Mucosa of stomach (tissue), 1 donor: Measurements from ENCODE around the gene TTC8.
"Not testable (repeated sequence)": the region's sequence is repeated elsewhere in the genome, so short reads cannot be mapped to it uniquely, and the experiment has no call there.

ENCODE experiments used
- H3K27me3 ChIP-seq: one replicate; pipeline ENCODE4 v1.7.0; 2013; ENCODE audit warnings: mild to moderate bottlenecking, low read length; ENCODE audit not compliant: control insufficient read depth, insufficient read depth
- H3K36me3 ChIP-seq: one replicate; pipeline ENCODE4 v1.7.0; 2013; ENCODE audit warnings: low read length; ENCODE audit not compliant: control insufficient read depth, insufficient read depth
- H3K4me1 ChIP-seq: one replicate; pipeline ENCODE4 v1.7.0; 2013; ENCODE audit warnings: mild to moderate bottlenecking, low read length; ENCODE audit not compliant: control insufficient read depth, insufficient read depth
- H3K4me3 ChIP-seq: one replicate; pipeline ENCODE4 v1.7.0; 2013; ENCODE audit warnings: low read length
- H3K9ac ChIP-seq: one replicate; pipeline ENCODE4 v1.7.0; 2013; ENCODE audit warnings: mild to moderate bottlenecking, low read length, moderate library complexity
- H3K9me3 ChIP-seq: one replicate; pipeline ENCODE4 v1.7.0; 2013; ENCODE audit warnings: mild to moderate bottlenecking, low read length, moderate library complexity; ENCODE audit not compliant: control insufficient read depth
- donor health status: Pancreatic carcinoma.

TTC8 gene

DNA sequence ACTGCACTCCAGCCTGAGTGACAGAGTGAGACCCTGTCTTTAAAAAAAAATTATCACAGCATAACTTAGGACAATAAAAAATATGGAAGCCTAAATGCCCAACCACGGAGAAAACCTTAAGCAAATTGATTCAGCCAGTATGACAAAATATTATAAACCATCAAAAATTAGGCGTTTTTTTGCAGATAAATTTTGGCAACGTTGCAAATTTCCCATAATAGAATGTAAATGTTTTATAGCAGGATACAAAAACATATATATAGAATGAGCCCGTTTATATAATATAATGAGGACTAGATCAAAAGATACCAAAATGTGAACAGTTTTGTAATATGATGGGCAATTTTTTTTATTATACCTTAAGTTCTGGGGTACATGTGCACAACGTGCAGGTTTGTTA is 24.9 kb upstream of the TTC8 start:
- Histone ChIP-seq H3K9me3 (no peaks in the 10 kb centered on the region), H3K4me3 (no peak overlapping the region), H3K4me1 (no peaks in the 10 kb centered on the region), H3K27me3 (no peaks in the 10 kb centered on the region), H3K36me3 (no peaks in the 10 kb centered on the region), H3K9ac (no peak overlapping the region)

DNA sequence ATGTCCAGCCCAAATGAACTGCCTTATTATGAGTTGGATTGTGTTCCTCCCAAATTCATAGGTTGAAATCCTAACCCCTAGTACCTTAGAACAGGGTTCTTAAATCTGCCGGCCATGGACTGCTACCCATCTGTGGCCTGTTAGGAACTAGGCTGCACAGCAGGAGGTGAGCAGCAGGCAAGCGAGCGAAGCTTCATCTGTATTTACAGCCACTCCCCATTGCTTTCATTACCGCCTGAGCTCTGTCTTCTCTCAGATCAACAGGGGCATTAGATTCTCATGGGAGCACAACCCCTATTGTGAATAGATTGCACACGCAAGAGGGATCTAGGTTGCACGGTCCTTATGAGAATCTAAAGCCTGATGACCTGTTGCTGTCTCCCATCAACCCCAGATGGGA is 21.9 kb upstream of the TTC8 start:
- H3K27me3 ChIP-seq = no peaks in the 10 kb centered on the region
- no peaks in the 10 kb centered on the region for H3K36me3 ChIP-seq
- H3K9me3 ChIP-seq = no peaks in the 10 kb centered on the region
- no peaks in the 10 kb centered on the region for H3K4me1 ChIP-seq
- H3K4me3 ChIP-seq = no peak overlapping the region
- no peak overlapping the region for H3K9ac ChIP-seq

DNA sequence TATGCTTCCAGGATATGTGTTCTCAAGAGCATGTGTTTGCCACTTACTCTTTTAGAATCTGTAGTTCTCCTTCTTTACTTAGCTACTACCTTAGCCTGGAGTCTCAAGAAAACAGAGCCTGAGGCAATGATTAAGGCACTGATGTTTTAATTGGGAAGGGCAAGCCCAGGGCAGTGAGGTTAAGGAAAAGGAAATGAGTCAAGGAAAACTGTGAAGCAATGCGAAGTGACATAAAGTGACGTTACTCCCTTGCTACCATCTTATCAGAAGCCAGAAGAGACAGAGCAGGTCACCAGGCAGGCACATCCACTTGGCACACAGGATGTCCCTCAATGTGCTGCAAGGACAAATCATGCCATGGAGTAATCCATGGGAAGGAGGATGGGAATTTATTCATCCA is 20.4 kb upstream of the TTC8 start:
- H3K9ac ChIP-seq = no peak overlapping the region
- H3K9me3 ChIP-seq = no peaks in the 10 kb centered on the region
- H3K27me3 ChIP-seq = no peaks in the 10 kb centered on the region
- no peaks in the 10 kb centered on the region for H3K4me1 ChIP-seq
- H3K4me3 ChIP-seq = no peak overlapping the region
- no peaks in the 10 kb centered on the region for H3K36me3 ChIP-seq

DNA sequence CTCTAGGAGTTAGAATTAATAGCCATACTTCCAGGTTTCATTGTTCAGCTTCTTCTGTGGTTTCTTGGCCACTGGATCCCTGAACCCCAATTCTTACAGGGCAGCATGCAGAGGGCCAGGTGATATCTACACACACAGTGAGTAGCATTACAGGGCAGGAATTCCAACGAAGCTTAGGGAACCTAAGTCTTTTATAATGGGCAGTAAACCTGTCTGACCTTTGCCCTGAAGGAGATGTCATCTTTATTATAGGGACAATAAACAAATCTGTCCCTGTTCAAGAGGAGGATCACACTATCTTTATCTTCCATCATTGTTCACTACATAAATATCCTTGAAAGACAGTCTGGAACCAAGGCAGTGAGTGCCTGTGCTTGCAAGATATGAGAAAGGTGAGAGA is 20.0 kb upstream of the TTC8 start:
- H3K27me3 ChIP-seq = no peaks in the 10 kb centered on the region
- H3K9ac ChIP-seq = no peak overlapping the region
- no peaks in the 10 kb centered on the region for H3K36me3 ChIP-seq
- no peaks in the 10 kb centered on the region for H3K4me1 ChIP-seq
- H3K9me3 ChIP-seq = no peaks in the 10 kb centered on the region
- H3K4me3 ChIP-seq = no peak overlapping the region

DNA sequence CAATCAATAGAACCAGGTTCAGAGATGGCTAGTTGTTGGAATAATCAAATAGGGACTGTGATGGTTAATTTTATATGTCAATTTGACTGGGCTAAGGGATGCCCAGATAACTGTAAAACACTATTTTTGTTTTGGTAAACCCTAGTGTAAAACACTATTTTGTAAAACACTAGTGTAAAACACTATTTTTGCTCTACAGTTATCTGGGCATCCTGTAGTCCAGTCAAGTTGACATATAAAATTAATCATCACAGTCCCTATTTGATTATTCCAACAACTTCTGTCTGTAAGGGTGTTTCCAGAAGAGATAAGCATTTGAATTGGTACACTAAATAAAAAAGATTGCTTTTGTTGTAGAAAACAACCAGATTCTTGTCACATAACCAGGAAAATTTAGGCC is 16.1 kb upstream of the TTC8 start:
- H3K27me3 ChIP-seq = no peaks in the 10 kb centered on the region

DNA sequence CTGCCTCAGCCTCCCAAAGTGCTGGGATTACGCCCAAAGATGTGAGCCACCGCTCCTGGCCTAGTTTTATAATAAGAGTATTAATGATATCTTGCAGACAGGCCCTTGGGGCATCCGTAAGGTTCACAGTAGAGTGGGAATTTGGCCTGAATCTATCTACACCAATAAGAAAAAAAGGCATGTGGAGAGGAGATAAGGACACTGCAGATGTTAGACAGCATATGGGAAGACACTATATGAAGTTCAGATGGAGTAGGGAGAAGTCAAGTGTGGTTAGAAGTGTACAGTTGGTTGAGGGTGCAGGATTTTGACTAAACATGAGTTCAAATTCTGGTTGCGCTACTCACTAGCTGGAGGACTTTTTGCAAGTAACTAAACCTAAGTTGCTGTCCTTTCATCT is 8.5 kb upstream of the TTC8 start:
- no peaks in the 10 kb centered on the region for H3K27me3 ChIP-seq
- H3K36me3 ChIP-seq = no peaks in the 10 kb centered on the region
- no peaks in the 10 kb centered on the region for H3K4me1 ChIP-seq
- H3K9ac ChIP-seq = no peak overlapping the region
- no peak overlapping the region for H3K4me3 ChIP-seq
- no peaks in the 10 kb centered on the region for H3K9me3 ChIP-seq

More for the DNA sequence above, 16.1 kb upstream of the TTC8 start:
- no peaks in the 10 kb centered on the region for H3K9me3 ChIP-seq
- H3K4me1 ChIP-seq = no peaks in the 10 kb centered on the region
- H3K36me3 ChIP-seq = no peaks in the 10 kb centered on the region
- H3K9ac ChIP-seq = no peak overlapping the region
- H3K4me3 ChIP-seq = no peak overlapping the region

DNA sequence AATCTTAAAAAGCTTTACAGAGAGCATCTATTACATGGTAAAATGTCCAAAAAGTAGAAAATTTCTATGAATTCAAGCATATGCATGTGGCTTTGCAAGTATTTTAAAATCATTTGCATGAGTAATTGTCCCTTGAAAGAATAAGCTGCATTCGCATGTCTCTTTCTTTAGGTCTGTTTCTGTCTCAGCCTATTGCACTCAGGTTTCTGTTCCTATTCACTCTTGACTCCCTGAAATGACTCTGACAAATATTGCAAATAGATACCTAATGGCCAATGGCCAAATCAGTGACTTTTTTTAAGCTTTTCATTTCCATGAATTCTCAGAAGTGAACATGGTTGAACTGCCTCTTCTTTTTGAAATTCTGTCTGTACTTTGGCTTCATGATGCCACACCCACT is 6.4 kb upstream of the TTC8 start:
- Histone ChIP-seq H3K36me3 (no peaks in the 10 kb centered on the region), H3K9ac (no peak overlapping the region), H3K4me1 (no peaks in the 10 kb centered on the region), H3K27me3 (no peaks in the 10 kb centered on the region), H3K9me3 (no peaks in the 10 kb centered on the region), H3K4me3 (no peak overlapping the region)

DNA sequence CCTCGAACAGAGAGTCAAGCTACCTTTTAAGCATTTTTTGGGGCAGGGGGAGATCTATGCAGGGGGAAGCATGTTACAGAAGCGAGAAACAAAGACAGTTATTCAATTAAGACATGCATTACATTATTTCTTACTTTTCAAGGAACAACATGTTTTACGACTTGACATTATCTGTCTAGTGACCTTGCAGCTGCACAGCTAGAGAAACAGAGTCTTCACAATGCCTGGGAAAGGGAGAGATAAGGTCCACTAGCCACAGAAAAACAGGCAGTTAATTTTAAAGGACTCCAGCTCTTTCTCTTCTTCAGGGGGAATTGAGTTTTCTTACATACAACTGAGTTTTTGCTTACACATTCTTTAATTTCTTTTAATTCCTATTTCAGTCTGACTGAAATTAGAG is 4.8 kb upstream of the TTC8 start:
- H3K9me3 ChIP-seq, H3K4me3 ChIP-seq, H3K4me1 ChIP-seq, H3K9ac ChIP-seq, H3K36me3 ChIP-seq, H3K27me3 ChIP-seq: not testable (repeated sequence)

DNA sequence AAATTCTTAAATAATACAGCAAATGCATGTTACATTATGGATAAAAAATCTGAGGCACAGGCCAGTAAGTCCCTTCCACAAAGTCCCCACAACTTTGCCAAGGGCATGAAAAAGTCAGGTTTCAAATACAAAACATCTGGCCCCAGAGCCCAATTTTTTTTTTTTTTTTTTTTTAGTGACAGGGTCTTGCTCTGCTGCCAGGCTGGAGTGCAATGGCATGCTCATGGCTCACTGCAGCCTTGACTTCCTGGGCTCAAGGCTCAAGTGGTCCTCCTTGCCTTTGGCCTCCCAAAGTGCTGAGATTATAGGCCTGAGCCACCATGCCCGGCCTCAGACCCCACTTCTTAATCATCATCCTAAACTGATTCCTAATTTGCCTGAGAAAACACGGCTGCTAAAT is 3.1 kb upstream of the TTC8 start:
- peaks cover 5% of the 10 kb centered on the region for H3K4me1 ChIP-seq
- H3K27me3 ChIP-seq = no peaks in the 10 kb centered on the region
- no peaks in the 10 kb centered on the region for H3K9me3 ChIP-seq
- no peaks in the 10 kb centered on the region for H3K36me3 ChIP-seq
- H3K4me3 ChIP-seq = no peak overlapping the region
- no peak overlapping the region for H3K9ac ChIP-seq

DNA sequence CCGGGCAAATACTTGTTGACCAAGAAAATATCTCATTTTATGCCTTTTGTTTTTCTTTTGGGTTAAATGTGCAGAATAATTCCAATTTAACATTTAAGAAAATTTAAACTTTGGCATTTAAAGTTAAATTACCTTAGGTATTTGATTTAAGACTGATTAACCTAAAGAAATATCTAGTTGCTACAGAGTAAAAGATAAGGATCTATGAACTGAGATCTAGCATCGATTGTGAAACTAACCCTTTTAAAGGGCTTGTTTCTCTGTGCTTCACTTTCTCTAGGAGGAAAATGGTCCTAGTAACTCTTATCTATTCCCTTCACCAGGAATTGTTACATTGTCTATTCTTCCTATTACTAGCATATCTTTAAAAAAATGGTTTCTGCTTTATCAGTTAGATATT is 2.6 kb upstream of the TTC8 start:
- Histone ChIP-seq H3K4me1 (peaks cover 5% of the 10 kb centered on the region), H3K4me3 (no peak overlapping the region), H3K9me3 (no peaks in the 10 kb centered on the region), H3K36me3 (no peaks in the 10 kb centered on the region), H3K9ac (no peak overlapping the region), H3K27me3 (no peaks in the 10 kb centered on the region)

DNA sequence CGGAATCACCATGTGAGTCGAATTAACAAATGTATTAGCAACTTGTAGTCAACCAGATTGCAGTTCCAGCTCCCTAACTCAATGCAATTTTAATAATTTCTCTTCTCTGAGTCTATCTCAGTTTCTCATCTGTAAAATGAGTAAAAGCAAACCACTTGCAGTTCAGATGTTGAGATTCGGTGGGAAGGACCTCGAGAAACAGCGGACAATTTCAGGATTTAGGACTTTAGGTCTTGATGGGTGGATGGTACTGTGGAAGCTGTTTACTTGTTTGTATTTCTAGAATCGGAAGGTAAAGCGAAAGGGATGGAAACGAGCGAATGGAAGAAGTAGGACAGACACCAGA is 510 bp upstream of the TTC8 start:
- H3K27me3 ChIP-seq = no peaks in the 10 kb centered on the region
- H3K9ac ChIP-seq = peak overlapping the region; percentile 89
- peak overlapping the region; percentile 64 for H3K4me3 ChIP-seq
- no peaks in the 10 kb centered on the region for H3K36me3 ChIP-seq
- H3K9me3 ChIP-seq = no peaks in the 10 kb centered on the region
- H3K4me1 ChIP-seq = peaks cover 5% of the 10 kb centered on the region

DNA sequence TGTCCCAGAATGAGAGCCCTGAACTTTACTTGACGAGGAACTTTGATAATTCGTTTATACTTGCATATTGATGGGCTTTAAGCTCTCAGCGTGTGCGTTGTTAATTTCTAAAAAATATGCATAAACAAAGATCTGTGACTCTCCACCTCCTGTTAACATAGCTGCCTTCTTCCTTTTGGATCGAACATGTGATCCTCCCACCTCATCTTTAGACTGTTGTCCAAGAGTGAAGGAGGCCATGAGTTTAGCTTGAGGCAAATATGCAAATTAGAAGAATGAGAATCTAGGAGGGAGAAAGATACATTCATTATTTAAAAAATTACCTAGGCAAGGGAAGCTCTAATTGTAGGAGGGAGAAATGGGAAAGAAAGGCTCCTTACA is 617 bp downstream of the TTC8 start:
- Histone ChIP-seq H3K9me3 (no peaks in the 10 kb centered on the region), H3K4me3 (peak overlapping the region; percentile 64), H3K9ac (peak overlapping the region; percentile 89), H3K36me3 (no peaks in the 10 kb centered on the region), H3K27me3 (no peaks in the 10 kb centered on the region), H3K4me1 (peaks cover 5% of the 10 kb centered on the region)

DNA sequence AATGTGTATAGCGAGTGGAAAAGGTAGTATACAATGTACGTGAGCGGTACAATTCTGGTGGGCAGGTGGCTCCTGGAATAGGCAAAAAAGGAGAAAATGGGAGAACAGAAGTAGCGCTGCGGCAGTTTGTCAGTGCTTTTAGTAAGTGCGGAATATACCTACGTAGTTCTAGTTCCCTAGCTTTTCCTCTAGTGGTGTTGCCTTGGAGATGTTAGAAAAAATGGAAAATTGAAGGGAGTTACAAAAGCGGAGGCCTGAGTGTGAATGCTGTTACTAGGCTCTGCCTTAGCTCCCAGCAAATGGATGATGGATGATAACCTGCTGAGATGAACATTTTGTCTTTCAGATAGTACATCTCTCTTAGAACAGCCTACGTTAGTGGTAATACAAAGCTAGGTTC is 1.1 kb downstream of the TTC8 start:
- Histone ChIP-seq H3K4me1 (peaks cover 5% of the 10 kb centered on the region), H3K9me3 (no peaks in the 10 kb centered on the region), H3K27me3 (no peaks in the 10 kb centered on the region), H3K9ac (peak overlapping the region; percentile 89), H3K36me3 (no peaks in the 10 kb centered on the region), H3K4me3 (no peak overlapping the region)
